ENCODE data around the gene ACAP2.

GRCh38 chr3:195257454-195258448 is 185.1 kb downstream of the ACAP2 start:
- no peak for TF ChIP-seq POLR2A (IDR thresholded peaks at IDR 0.05)
- no peak for TF ChIP-seq CTCF (IDR thresholded peaks at IDR 0.05 in 4 of 5, conservative IDR thresholded peaks at IDR 0.05 in 1 of 5)
